ENCODE measurements around the gene SEMA3F. TPM values are rescaled to one million over a fixed set of nuclear protein-coding genes. Genes with fewer than 3 reads are reported as not detected.
A peak's percentile ranks its signal among the peaks of the same experiment; 100 is the strongest.
"Not testable (repeated sequence)": the region's sequence is repeated elsewhere in the genome, so short reads cannot be mapped to it uniquely, and the experiment has no call there.

Gene SEMA3F
- total and polyA plus RNA-seq, 2 of the 4 experiments (the other 2 are of a cell fraction) = 7.3 to 23.3 TPM

DNA sequence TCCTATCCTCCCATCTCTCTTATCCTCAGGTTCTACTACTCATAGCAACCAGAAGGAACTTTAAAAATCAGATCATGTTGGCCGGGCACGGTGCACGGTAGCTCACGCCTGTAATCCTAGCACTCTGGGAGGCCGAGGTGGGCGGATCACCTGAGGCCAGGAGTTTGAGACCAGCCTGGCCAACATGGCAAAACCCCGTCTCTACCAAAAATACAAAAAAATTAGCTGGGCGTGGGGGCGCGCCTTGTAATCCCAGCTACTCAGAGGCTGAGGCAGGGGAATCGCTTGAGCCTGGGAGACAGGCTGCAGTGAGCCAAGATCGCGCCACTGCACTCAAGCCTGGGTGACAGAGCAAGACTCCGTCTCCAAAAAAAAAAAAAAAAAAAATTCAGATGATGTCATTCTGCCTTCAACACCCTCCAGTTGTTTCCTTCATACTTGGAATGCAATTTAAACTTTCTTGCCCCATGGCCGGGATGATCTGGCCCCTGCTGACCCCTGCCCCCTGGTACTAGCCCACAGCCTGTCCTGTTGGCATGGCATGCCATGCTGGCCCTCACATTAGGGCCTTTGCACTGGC, 73.2 kb downstream of the SEMA3F start:
- in situ Hi-C loops (cut with MboI; ENCODE audit: low sequenced_read_pairs) (loop anchor here (5.0 kb wide), 2 partner anchors 36 to 44 kb away; partner anchors contain the start of gene GNAT1), intact Hi-C loops (cut with micrococcal nuclease) (loop anchor here (5.0 kb wide), 1 partner anchor 314 kb away; no protein-coding TSS in a partner anchor)
- POLR2A ChIA-PET (ENCODE audit: unreplicated experiment); BruUV-seq (replicated peaks); H3K27me3 ChIP-seq (ENCODE audit: control insufficient read depth, insufficient read depth, low read length); H3K56ac ChIP-seq (ENCODE audit: extremely low read depth, insufficient read depth, low read length); H2BK5ac ChIP-seq (ENCODE audit: low read depth, low read length, poor library complexity, severe bottlenecking); H3K9me1 ChIP-seq (ENCODE audit: insufficient read depth, low read length); H3K9me3 ChIP-seq (ENCODE audit: control insufficient read depth, insufficient read depth, low read length); DNase-seq; H2BK20ac ChIP-seq (ENCODE audit: low read depth, low read length); H3K23ac ChIP-seq (ENCODE audit: low read depth, low read length); H3K4me1 ChIP-seq (ENCODE audit: control insufficient read depth, insufficient read depth, low read length); dilution Hi-C loops (cut with HindIII; ENCODE audit: low sequenced_read_pairs, unreplicated experiment); H2BK15ac ChIP-seq (ENCODE audit: low read depth, low read length); H3K36me3 ChIP-seq (ENCODE audit: control insufficient read depth, insufficient read depth, low read length); H4K20me1 ChIP-seq (ENCODE audit: insufficient read depth, low read length); ATAC-seq (ENCODE audit: low read depth): not testable (repeated sequence)
- Histone ChIP-seq H3K9ac (ENCODE audit: low read depth, low read length) (peak overlapping the region; percentile 82), H3K14ac (replicated peaks; ENCODE audit: low read depth, low read length) (peak overlapping the region; percentile 48; the same call in 1 of the 2 replicates), H3K27ac (ENCODE audit: insufficient read depth, low read length) (peak overlapping the region; percentile 81; the same call in 1 of the 2 replicates), H2BK120ac (ENCODE audit: low read depth, low read length) (peak overlapping the region; percentile 32; the same call in 1 of the 2 replicates), H3K4me3 (ENCODE audit: insufficient read depth, low read depth, low read length) (peak overlapping the region; percentile 82), H2AK9ac (replicated peaks; ENCODE audit: low read depth, low read length, poor library complexity) (peak overlapping the region; percentile 99), H3K4ac (ENCODE audit: low read depth, low read length) (peak overlapping the region; percentile 93), H3K79me1 (ENCODE audit: low read depth in 1 of 2, low read length in 2 of 2) (peaks cover 0 to 10% of the 10 kb centered on the region in 2 experiments; a peak in 2 of 4 replicates), H3K18ac (ENCODE audit: low read depth, low read length) (peak overlapping the region; percentile 22; the same call in 1 of the 2 replicates), H4K8ac (ENCODE audit: low read depth in 2 of 2, low read length in 2 of 2) (peak overlapping the region; percentile 98 to 99; a peak in 3 of 4 replicates), H4K5ac (ENCODE audit: low read depth, low read length) (peak overlapping the region; percentile 97), H2AK5ac (ENCODE audit: low read depth, low read length) (peak overlapping the region; percentile 97), H4K91ac (ENCODE audit: insufficient read depth, low read depth, low read length) (peak overlapping the region; percentile 31; the same call in 1 of the 2 replicates), H2AFZ (replicated peaks; ENCODE audit: low read length, poor library complexity) (peak overlapping the region; percentile 97), H3K4me2 (ENCODE audit: low read depth, low read length) (peak overlapping the region; percentile 99)
- 25% methylated on average over 12 of the region's 15 CpGs; no CpG with 5 or more reads in 1 of the 2 experiments for WGBS, 2 experiments (ENCODE audit: extremely low coverage in 2 of 2, insufficient read length in 1 of 2)
- CTCF ChIA-PET = interaction anchor here (0.6 to 2.2 kb wide), 4 partner anchors 13 to 120 kb away, joined by 3 to 6 read pairs (median 4); no protein-coding TSS in a partner anchor
